ENCODE results near the gene CD160.
"Not testable (repeated sequence)": the region's sequence is repeated elsewhere in the genome, so short reads cannot be mapped to it uniquely, and the experiment has no call there.

Gene CD160

DNA sequence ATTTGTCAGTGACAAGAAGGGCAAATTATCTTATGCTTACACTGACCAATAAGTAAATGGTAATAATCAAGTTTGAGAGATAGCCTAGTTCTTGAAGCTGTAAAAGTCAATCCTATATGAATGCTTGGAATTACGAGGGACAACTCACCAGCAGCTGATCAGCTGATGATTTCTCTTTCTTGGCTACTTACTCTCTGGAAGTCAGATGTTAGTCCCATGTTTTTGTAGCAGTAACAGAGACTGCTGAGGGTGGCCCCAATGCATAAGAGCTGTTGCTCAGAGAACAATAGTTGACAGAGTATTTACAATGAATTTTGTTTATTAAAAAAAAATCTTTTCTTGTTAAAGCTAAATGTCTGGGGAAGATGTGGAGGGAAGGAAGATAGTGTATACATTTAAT is 39.3 kb downstream of the CD160 start:
- Histone ChIP-seq H3K27me3 (ENCODE audit: insufficient read depth, low read depth, severe bottlenecking) (no peaks in the 10 kb centered on the region), H3K27ac (no peak overlapping the region), H3K4me3 (ENCODE audit: low read depth, low read length) (no peak overlapping the region), H3K9me3 (ENCODE audit: severe bottlenecking) (peaks cover 26% of the 10 kb centered on the region), H3K36me3 (peaks cover 57% of the 10 kb centered on the region)
- TF ChIP-seq, protein P1, sequence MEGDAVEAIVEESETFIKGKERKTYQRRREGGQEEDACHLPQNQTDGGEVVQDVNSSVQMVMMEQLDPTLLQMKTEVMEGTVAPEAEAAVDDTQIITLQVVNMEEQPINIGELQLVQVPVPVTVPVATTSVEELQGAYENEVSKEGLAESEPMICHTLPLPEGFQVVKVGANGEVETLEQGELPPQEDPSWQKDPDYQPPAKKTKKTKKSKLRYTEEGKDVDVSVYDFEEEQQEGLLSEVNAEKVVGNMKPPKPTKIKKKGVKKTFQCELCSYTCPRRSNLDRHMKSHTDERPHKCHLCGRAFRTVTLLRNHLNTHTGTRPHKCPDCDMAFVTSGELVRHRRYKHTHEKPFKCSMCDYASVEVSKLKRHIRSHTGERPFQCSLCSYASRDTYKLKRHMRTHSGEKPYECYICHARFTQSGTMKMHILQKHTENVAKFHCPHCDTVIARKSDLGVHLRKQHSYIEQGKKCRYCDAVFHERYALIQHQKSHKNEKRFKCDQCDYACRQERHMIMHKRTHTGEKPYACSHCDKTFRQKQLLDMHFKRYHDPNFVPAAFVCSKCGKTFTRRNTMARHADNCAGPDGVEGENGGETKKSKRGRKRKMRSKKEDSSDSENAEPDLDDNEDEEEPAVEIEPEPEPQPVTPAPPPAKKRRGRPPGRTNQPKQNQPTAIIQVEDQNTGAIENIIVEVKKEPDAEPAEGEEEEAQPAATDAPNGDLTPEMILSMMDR (IDR thresholded peaks at IDR 0.05; ENCODE audit: low read depth, low read length), result no peak
- no peak for DNase-seq

DNA sequence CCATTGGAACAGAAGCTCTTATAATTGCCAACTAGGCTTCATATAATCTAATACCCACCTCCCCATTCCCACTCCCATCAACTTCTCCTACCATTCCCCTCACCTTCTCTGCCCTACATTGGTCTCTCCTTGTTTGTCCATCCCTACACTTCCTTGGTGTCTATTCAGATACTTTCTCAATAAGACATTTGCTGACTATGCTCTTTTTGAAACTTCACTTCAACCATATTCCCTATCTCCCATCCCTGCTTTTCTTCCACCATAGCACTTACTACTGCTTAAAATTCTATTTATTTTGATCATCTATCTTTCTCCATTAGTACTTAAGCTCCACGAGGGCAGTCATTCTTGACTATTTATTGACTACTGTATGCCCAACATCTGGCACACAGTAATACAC is 40.4 kb downstream of the CD160 start:
- TF ChIP-seq, protein P1 (IDR thresholded peaks at IDR 0.05; ENCODE audit: low read depth, low read length), result no peak
- Histone ChIP-seq H3K36me3 (peaks cover 57% of the 10 kb centered on the region), H3K27ac (no peak overlapping the region), H3K27me3 (ENCODE audit: insufficient read depth, low read depth, severe bottlenecking) (no peaks in the 10 kb centered on the region), H3K9me3 (ENCODE audit: severe bottlenecking) (peaks cover 26% of the 10 kb centered on the region), H3K4me3 (ENCODE audit: low read depth, low read length) (no peak overlapping the region)
- no peak for DNase-seq

- H3K27me3 ChIP-seq (ENCODE audit: insufficient read depth, low read depth, severe bottlenecking); H3K27ac ChIP-seq; H3K4me3 ChIP-seq (ENCODE audit: low read depth, low read length); DNase-seq: not testable (repeated sequence)
- peaks cover 26% of the 10 kb centered on the region for H3K9me3 ChIP-seq (ENCODE audit: severe bottlenecking)
- peaks cover 57% of the 10 kb centered on the region for H3K36me3 ChIP-seq
These were observed 41.2 kb downstream of the CD160 start for GRCh38 chr1:145760395-145760949.

DNA sequence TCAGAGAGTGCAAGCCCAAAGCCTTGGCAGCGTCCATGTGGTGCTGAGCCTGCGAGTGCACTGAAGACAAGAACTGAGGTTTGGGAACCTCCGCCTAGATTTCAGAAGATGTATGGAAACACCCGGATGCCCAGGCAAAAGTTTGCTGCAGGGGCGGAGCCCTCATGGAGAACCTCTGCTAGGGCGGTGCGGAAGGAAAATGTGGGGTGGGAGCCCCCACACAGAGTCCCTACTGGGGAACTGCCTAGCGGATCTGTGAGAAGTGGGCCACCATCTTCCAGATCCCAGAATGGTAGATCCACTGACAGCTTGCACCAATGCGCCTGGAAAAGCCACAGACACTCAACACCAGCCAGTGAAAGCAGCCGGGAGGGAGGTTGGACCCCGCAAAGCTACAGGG is 42.2 kb downstream of the CD160 start:
- peaks cover 26% of the 10 kb centered on the region for H3K9me3 ChIP-seq (ENCODE audit: severe bottlenecking)
- not testable (repeated sequence) for H3K27ac ChIP-seq
- peaks cover 52% of the 10 kb centered on the region for H3K36me3 ChIP-seq

GRCh38 chr1:145762001-145762400 is 42.7 kb downstream of the CD160 start:
- H3K27me3 ChIP-seq (ENCODE audit: insufficient read depth, low read depth, severe bottlenecking); H3K4me3 ChIP-seq (ENCODE audit: low read depth, low read length); H3K27ac ChIP-seq; DNase-seq: not testable (repeated sequence)
- peaks cover 51% of the 10 kb centered on the region for H3K36me3 ChIP-seq
- H3K9me3 ChIP-seq (ENCODE audit: severe bottlenecking), result peaks cover 26% of the 10 kb centered on the region

More for the DNA sequence above, 42.2 kb downstream of the CD160 start:
- not testable (repeated sequence) for H3K27me3 ChIP-seq (ENCODE audit: insufficient read depth, low read depth, severe bottlenecking); DNase-seq; H3K4me3 ChIP-seq (ENCODE audit: low read depth, low read length)

DNA sequence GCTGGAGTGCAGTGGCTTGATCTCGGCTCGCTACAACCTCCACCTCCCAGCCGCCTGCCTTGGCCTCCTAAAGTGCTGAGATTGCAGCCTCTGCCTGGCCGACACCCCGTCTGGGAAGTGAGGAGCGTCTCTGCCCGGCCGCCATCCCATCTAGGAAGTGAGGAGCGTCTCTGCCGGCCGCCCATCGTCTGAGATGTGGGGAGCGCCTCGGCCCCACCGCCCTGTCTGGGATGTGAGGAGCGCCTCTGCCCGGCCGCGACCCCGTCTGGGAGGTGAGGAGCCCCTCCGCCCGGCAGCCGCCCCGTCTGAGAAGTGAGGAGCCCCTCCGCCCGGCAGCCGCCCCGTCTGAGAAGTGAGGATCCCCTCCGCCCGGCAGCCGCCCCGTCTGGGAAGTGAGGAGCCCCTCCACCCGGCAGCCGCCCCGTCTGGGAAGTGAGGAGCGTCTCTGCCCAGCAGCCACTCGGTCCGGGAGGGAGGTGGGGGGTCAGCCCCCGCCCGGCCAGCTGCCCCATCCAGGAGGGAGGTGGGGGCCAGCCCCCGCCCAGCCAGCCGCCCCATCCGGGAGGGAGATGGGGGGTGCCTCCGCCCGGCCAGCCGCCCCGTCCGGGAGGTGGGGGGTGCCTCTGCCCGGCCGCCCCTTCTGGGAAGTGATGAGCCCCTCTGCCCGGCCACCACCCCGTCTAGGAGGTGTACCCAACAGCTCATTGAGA is 45.1 kb downstream of the CD160 start:
- not testable (repeated sequence) for H3K27ac ChIP-seq; DNase-seq; H3K27me3 ChIP-seq (ENCODE audit: insufficient read depth, low read depth, severe bottlenecking); H3K4me3 ChIP-seq (ENCODE audit: low read depth, low read length)
- peaks cover 26% of the 10 kb centered on the region for H3K9me3 ChIP-seq (ENCODE audit: severe bottlenecking)
- H3K36me3 ChIP-seq, result peaks cover 45% of the 10 kb centered on the region

- H3K9me3 ChIP-seq (ENCODE audit: severe bottlenecking), result peaks cover 26% of the 10 kb centered on the region
- peaks cover 51% of the 10 kb centered on the region for H3K36me3 ChIP-seq
- H3K4me3 ChIP-seq (ENCODE audit: low read depth, low read length); H3K27me3 ChIP-seq (ENCODE audit: insufficient read depth, low read depth, severe bottlenecking); DNase-seq: not testable (repeated sequence)
- peak overlapping the region; percentile 38 for H3K27ac ChIP-seq
These were observed 45.8 kb downstream of the CD160 start for GRCh38 chr1:145765127-145765526.

- DNase-seq; H3K4me3 ChIP-seq (ENCODE audit: low read depth, low read length); H3K27me3 ChIP-seq (ENCODE audit: insufficient read depth, low read depth, severe bottlenecking): not testable (repeated sequence)
- Histone ChIP-seq H3K36me3 (peaks cover 50% of the 10 kb centered on the region), H3K9me3 (ENCODE audit: severe bottlenecking) (peaks cover 21% of the 10 kb centered on the region), H3K27ac (peak overlapping the region; percentile 38)
These were observed 46.5 kb downstream of the CD160 start for GRCh38 chr1:145765585-145766360.

DNA sequence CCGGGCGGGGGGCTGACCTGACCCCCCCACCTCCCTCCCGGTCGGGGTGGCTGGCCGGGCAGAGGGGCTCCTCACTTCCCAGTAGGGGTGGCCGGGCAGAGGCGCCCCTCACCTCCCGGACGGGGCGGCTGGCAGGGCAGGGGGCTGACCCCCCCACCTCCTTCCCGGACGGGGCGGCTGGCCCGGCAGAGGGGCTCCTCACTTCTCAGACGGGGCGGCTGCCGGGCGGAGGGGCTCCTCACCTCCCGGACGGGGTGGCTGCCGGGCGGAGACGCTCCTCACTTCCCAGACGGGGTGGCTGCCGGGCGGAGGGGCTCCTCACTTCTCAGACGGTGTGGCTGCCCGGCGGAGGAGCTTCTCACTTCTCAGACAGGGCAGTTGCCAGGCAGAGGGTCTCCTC is 47.6 kb downstream of the CD160 start:
- DNase-seq; H3K27ac ChIP-seq; H3K27me3 ChIP-seq (ENCODE audit: insufficient read depth, low read depth, severe bottlenecking); H3K4me3 ChIP-seq (ENCODE audit: low read depth, low read length): not testable (repeated sequence)
- H3K9me3 ChIP-seq (ENCODE audit: severe bottlenecking), result peaks cover 11% of the 10 kb centered on the region
- peaks cover 38% of the 10 kb centered on the region for H3K36me3 ChIP-seq

- not testable (repeated sequence) for H3K9me3 ChIP-seq (ENCODE audit: severe bottlenecking); H3K4me3 ChIP-seq (ENCODE audit: low read depth, low read length); DNase-seq; H3K27me3 ChIP-seq (ENCODE audit: insufficient read depth, low read depth, severe bottlenecking); H3K27ac ChIP-seq
- peaks cover 29% of the 10 kb centered on the region for H3K36me3 ChIP-seq
These were observed 48.7 kb downstream of the CD160 start for GRCh38 chr1:145768004-145768403.

Measured in WERI-Rb-1 (cell line).